Osteocyte (in vitro differentiated cells): ENCODE data around the gene FOXN3. TPM values are rescaled to one million over a fixed set of nuclear protein-coding genes. Genes with fewer than 3 reads are reported as not detected.

ENCODE experiments used
- DNase-seq: peaks from one replicate; pipeline ENCODE4 v3.0.0; 2021; ENCODE audit warnings: mixed read lengths; ENCODE audit not compliant: unreplicated experiment; ENCODE audit errors: extremely low spot score
- H3K27ac Mint-ChIP-seq: one replicate; pipeline ENCODE4 v1.8.0; 2021; ENCODE audit warnings: mild to moderate bottlenecking, mixed read lengths; ENCODE audit not compliant: unreplicated experiment
- H3K27me3 Mint-ChIP-seq: one replicate; pipeline ENCODE4 v1.8.0; 2021; ENCODE audit warnings: mixed read lengths; ENCODE audit not compliant: unreplicated experiment
- H3K36me3 Mint-ChIP-seq: one replicate; pipeline ENCODE4 v1.8.0; 2021; ENCODE audit warnings: mixed read lengths; ENCODE audit not compliant: unreplicated experiment
- H3K4me1 Mint-ChIP-seq: one replicate; pipeline ENCODE4 v1.8.0; 2021; ENCODE audit warnings: mixed read lengths; ENCODE audit not compliant: unreplicated experiment
- H3K4me3 Mint-ChIP-seq: one replicate; pipeline ENCODE4 v1.8.0; 2021; ENCODE audit warnings: mild to moderate bottlenecking, moderate library complexity, mixed read lengths; ENCODE audit not compliant: unreplicated experiment
- H3K9me3 Mint-ChIP-seq: one replicate; pipeline ENCODE4 v1.8.0; 2021; ENCODE audit warnings: mixed read lengths; ENCODE audit not compliant: unreplicated experiment
- total RNA-seq: library from RNA; stranded (reverse); gene quantifications from 2 replicates; pipeline ENCODE4 v1.2.1, GENCODE V29; 2021
- TF ChIP-seq, protein P1 (sequence below): fragments of 200-600 bp; sonication (generic); IDR thresholded peaks from 2 replicates; pipeline ENCODE4 v1.5.0; 2021; ENCODE audit warnings: antibody characterized with exemption, mild to moderate bottlenecking, moderate library complexity

The FOXN3 gene
- total RNA-seq, 1 donor from 2014 or later, result 120 TPM

DNA sequence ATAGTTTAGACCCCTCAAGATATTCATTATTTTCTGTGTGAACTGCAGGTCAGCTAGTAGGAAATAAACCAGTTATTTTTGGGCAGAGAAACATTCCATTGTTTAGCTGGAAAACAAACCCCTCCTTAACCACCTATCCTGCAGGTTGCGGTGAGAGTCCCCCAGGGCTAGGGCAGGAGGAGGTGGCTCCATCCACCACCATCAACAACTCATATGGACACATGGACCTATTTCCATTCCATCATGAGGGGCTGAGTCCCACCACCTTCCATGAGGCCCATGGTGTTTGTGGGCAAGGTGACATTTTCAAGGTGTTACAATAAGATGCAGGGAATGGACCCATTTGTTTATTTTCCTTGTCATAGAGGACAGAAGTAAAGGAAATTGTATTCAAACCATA is 160.1 kb downstream of the FOXN3 start:
- Mint-ChIP-seq H3K27me3 (no peaks in the 10 kb centered on the region), H3K36me3 (peaks cover 18% of the 10 kb centered on the region), H3K4me3 (no peak overlapping the region), H3K4me1 (peaks cover 18% of the 10 kb centered on the region), H3K27ac (no peak overlapping the region), H3K9me3 (no peaks in the 10 kb centered on the region)
- no peak for DNase-seq
- TF ChIP-seq, protein P1, sequence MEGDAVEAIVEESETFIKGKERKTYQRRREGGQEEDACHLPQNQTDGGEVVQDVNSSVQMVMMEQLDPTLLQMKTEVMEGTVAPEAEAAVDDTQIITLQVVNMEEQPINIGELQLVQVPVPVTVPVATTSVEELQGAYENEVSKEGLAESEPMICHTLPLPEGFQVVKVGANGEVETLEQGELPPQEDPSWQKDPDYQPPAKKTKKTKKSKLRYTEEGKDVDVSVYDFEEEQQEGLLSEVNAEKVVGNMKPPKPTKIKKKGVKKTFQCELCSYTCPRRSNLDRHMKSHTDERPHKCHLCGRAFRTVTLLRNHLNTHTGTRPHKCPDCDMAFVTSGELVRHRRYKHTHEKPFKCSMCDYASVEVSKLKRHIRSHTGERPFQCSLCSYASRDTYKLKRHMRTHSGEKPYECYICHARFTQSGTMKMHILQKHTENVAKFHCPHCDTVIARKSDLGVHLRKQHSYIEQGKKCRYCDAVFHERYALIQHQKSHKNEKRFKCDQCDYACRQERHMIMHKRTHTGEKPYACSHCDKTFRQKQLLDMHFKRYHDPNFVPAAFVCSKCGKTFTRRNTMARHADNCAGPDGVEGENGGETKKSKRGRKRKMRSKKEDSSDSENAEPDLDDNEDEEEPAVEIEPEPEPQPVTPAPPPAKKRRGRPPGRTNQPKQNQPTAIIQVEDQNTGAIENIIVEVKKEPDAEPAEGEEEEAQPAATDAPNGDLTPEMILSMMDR, result no peak

DNA sequence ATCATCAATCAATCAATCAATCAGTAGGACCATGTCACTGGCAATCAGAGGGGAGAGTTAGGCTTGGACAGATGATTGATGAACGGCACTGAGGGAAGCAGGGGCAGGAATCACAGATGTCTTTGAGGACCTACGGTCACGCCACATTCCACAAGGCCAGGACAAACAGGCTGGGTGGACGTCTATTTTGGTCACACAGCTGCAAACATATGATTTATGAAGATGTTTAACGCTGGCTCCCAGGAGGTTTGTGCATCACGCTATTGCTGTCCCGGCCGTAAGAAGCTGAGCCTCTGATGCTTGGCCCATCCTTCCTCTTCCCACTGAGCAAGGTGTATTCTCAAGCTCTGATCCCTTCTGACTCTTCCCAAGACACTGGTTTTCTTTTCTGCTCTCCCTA is 160.8 kb downstream of the FOXN3 start:
- Mint-ChIP-seq H3K4me3 (no peak overlapping the region), H3K27me3 (no peaks in the 10 kb centered on the region), H3K27ac (no peak overlapping the region), H3K36me3 (peaks cover 18% of the 10 kb centered on the region), H3K4me1 (peaks cover 18% of the 10 kb centered on the region), H3K9me3 (no peaks in the 10 kb centered on the region)
- TF ChIP-seq, protein P1, result no peak
- DNase-seq, result no peak

DNA sequence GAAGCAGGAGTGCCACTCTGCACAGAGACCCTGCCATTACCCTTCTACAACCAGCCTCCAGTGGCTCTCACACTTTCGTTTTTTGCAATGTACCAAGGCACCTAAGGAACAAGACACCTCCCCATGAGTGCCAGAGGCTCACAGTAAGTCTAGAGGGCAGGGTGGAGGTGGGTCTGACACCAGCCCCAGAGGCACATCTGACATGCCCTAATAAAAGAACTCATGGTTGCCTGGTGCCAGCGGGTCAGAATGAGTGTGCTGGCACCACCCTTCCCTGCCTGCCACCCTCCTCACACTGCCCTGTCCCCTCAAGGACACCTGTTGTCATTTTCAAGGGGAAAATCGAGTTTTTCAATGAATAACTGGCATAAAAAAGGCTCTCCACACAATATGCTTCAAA is 161.2 kb downstream of the FOXN3 start:
- Mint-ChIP-seq H3K4me3 (no peak overlapping the region), H3K27ac (no peak overlapping the region), H3K36me3 (peaks cover 18% of the 10 kb centered on the region), H3K27me3 (no peaks in the 10 kb centered on the region), H3K4me1 (peaks cover 22% of the 10 kb centered on the region), H3K9me3 (no peaks in the 10 kb centered on the region)
- no peak for DNase-seq
- TF ChIP-seq, protein P1, result no peak

DNA sequence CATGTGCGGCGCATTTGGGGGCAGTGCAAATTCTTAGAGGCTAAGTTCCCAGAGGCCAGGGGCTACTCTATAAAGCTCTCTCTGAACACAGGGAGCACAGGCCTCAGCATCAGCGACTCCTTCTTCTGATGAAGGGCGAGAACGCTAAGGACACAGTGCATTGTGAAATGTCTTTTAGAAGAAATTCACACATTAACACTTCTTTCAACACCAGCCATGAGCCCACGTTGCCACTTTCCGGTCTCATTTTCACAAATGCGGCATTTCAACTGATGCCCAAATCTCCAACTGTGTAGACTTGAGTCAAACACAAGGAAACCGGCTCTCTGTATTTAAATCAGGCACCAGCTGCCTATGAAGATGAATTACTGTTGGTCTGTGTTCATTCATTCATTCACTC is 162.0 kb downstream of the FOXN3 start:
- Mint-ChIP-seq H3K27me3 (no peaks in the 10 kb centered on the region), H3K4me1 (peaks cover 27% of the 10 kb centered on the region), H3K4me3 (no peak overlapping the region), H3K9me3 (no peaks in the 10 kb centered on the region), H3K36me3 (peaks cover 18% of the 10 kb centered on the region), H3K27ac (no peak overlapping the region)
- DNase-seq, result no peak
- TF ChIP-seq, protein P1, result no peak

DNA sequence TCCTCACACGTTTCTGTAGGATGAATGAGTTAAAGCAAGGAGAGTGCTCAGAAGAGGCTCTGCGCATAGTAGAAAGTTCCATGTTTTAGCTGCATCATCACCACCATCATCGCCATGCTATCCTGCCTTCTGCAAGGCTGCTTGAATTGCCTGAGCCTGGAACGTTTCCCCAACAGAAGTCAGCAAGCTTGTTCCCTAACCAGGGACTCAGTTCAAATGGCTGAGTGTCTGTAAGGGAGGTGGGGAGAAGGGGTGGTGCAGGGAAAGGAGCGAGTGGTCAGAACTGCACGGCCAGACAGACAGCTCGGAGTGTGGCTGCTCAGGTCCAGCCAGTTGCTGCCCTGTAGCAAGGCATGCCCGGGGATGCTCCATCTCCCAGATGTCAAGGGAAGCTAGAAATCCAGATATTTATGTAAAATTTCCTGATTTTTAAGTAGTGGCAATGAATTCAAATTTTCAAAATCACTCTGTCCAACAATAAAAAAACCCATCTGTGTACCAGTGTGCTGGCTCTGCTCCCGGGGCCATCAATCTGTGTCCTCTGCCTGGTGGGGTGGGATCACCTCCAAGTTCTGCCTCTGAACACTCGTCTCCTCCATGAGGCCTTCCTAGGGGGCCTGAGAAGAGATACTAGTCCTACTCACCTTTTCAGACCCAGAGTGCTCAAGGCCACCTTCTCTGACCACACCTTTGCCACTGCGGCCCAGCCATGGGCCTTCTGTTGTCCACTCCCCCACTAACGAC is 162.7 kb downstream of the FOXN3 start:
- no peak overlapping the region for H3K4me3 Mint-ChIP-seq
- no peak for DNase-seq
- H3K27ac Mint-ChIP-seq, result no peak overlapping the region
- TF ChIP-seq, protein P1, result no peak
- peaks cover 27% of the 10 kb centered on the region for H3K4me1 Mint-ChIP-seq
- no peaks in the 10 kb centered on the region for H3K27me3 Mint-ChIP-seq
- no peaks in the 10 kb centered on the region for H3K9me3 Mint-ChIP-seq
- H3K36me3 Mint-ChIP-seq, result peaks cover 18% of the 10 kb centered on the region
